Right kidney (tissue), 1 donor: ENCODE results near the gene DRC7.
"Not testable (repeated sequence)": the region's sequence is repeated elsewhere in the genome, so short reads cannot be mapped to it uniquely, and the experiment has no call there.

Source experiments
- DNase-seq: peaks from one replicate; pipeline ENCODE4 v3.0.0-alpha.2; 2016

The DRC7 gene

DNA sequence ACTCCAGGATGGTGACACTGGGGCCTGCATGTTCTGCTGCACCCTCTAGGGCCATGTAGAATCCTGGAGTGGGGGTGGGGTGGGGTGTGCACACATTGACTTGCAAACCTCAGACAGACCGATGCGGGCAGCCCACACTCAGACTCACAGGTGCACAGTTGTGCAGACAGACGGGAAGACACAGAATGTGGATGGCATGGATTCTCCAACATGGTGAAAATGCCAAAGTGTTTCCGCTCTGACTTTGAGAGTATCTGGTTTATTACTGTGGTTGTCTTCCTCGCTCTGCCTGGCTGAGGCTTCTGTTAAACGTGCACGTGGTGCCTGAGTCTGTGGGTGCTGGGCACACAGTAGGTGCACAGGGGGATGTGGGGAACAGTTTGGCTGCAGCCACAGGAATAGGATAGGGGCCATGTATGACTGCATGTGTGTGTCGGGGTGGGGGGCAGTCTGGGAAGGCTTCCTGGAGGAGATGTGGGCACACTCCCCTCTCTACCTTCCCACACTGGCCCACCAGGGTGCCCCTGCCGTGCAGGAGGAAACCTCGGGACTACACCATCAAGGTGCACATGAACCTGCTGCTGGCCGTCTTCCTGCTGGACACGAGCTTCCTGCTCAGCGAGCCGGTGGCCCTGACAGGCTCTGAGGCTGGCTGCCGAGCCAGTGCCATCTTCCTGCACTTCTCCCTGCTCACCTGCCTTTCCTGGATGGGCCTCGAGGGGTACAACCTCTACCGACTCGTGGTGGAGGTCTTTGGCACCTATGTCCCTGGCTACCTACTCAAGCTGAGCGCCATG, 35.5 kb upstream of the DRC7 start:
- DNase-seq, result no peak

DNA sequence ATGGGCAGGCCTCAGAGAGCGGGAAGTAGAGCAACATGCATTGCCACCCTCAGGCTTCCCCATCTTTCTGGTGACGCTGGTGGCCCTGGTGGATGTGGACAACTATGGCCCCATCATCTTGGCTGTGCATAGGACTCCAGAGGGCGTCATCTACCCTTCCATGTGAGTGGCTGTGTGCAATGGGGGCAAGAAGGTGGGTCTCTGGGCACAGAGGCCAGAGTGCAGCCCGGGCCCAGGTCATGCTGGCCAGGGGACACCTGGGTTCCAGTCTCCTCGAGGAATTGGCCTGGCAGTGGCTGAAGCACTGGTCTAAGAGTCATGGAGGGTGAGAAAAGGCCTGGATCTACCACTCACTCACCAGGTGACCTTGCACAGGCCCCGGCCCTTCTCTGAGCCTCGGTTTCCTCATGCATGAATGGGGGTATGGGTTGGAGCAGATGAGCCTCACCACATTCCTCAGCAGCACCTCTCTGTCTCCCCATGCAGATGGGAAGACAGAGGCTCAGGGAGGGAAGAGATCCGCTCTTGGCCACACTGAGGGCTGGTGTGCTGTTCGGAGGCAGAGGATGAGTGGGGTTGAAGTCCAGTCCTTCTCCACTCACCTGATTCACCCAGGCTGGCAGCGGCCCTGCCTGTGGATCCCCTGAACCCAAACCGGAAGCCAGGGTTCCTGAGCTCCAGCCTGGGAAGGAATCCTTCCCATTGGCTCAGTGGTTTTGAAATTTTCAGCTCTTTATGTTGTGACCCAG, 33.7 kb upstream of the DRC7 start:
- DNase-seq, result no peak

DNA sequence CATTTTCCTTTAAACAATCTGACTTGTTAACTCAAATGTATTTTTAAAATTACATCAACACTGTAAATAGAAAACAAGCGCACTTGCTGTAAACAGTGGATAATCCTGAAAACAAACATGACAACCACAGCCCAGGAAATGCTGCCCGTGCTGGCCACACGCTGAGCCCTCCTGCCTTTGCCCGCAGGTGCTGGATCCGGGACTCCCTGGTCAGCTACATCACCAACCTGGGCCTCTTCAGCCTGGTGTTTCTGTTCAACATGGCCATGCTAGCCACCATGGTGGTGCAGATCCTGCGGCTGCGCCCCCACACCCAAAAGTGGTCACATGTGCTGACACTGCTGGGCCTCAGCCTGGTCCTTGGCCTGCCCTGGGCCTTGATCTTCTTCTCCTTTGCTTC, 33.1 kb upstream of the DRC7 start:
- DNase-seq, result no peak

DNA sequence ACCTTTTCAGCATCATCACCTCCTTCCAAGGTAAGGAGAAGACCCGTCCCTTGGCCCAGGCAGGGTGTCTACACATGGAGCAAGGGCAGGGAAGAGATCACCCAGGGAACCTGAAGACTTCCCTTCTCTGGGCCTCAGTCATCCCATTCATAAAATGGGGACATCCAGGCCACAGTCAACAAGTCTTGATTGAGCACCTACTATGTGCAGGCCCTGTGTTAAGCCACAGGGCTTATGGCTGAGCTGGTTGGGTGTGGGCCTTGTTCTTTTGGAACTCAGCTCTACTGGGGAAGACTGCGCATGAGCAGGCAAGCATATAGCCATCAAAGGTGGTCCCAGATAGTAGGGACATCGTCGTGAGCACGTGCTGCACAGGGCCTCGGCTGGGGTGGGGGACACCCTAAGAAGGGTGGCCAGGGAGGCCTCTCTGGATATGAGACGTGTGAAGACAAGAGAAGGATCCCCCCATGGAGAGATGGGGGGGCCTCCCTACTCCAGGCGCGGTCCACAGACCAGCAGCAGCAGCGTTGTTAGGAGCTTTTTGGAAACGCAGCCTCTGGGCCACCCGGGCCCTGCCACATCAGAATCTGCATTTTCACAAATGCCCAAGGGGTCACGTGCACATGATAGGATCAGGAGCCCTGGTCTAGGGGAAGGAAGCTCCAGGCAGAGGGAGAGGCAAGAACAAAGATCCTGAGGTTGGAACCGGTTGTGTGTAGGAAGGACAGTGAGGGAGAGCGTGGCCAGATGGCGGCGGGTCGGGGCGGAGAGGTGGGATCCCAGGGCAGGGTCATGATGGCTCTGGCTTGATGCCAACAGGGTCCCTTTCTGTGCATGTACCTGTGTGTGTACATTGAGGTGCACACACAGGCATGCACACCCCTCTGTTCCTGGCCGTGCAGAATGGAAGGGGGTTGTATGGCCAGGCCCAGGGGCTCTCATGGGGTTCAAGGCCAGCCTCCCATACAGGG, 32.4 kb upstream of the DRC7 start:
- DNase-seq, result no peak

DNA sequence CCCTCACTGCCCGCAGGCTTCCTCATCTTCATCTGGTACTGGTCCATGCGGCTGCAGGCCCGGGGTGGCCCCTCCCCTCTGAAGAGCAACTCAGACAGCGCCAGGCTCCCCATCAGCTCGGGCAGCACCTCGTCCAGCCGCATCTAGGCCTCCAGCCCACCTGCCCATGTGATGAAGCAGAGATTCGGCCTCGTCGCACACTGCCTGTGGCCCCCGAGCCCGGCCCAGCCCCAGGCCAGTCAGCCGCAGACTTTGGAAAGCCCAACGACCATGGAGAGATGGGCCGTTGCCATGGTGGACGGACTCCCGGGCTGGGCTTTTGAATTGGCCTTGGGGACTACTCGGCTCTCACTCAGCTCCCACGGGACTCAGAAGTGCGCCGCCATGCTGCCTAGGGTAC, 31.2 kb upstream of the DRC7 start:
- DNase-seq, result no peak

DNA sequence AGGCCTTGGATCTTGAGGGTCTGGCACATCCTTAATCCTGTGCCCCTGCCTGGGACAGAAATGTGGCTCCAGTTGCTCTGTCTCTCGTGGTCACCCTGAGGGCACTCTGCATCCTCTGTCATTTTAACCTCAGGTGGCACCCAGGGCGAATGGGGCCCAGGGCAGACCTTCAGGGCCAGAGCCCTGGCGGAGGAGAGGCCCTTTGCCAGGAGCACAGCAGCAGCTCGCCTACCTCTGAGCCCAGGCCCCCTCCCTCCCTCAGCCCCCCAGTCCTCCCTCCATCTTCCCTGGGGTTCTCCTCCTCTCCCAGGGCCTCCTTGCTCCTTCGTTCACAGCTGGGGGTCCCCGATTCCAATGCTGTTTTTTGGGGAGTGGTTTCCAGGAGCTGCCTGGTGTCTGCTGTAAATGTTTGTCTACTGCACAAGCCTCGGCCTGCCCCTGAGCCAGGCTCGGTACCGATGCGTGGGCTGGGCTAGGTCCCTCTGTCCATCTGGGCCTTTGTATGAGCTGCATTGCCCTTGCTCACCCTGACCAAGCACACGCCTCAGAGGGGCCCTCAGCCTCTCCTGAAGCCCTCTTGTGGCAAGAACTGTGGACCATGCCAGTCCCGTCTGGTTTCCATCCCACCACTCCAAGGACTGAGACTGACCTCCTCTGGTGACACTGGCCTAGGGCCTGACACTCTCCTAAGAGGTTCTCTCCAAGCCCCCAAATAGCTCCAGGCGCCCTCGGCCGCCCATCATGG, 30.5 kb upstream of the DRC7 start:
- DNase-seq, result no peak

DNA sequence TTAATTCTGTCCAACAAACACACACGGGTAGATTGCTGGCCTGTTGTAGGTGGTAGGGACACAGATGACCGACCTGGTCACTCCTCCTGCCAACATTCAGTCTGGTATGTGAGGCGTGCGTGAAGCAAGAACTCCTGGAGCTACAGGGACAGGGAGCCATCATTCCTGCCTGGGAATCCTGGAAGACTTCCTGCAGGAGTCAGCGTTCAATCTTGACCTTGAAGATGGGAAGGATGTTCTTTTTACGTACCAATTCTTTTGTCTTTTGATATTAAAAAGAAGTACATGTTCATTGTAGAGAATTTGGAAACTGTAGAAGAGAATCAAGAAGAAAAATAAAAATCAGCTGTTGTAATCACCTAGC, 30.0 kb upstream of the DRC7 start:
- no peak for DNase-seq

DNA sequence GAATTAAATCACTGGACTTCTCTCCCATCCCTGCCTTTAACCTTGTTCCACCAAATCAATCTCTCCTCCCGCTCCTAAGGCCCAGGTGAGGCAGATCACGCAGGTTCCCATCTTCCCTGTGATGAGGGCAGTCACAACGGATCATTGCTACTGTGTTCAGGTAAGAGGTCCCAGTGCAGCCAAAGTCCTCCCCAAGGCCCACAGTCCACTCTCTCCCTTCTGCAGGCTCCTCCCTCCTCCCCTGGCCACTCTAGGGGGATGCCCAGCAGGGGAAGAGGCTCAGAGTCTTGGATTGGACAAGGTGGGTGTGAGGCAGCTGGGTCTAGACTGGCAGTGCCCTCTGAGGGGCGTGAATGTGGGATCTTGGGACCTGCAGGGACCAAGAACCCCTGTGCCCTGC, 29.1 kb upstream of the DRC7 start:
- DNase-seq, result no peak

DNA sequence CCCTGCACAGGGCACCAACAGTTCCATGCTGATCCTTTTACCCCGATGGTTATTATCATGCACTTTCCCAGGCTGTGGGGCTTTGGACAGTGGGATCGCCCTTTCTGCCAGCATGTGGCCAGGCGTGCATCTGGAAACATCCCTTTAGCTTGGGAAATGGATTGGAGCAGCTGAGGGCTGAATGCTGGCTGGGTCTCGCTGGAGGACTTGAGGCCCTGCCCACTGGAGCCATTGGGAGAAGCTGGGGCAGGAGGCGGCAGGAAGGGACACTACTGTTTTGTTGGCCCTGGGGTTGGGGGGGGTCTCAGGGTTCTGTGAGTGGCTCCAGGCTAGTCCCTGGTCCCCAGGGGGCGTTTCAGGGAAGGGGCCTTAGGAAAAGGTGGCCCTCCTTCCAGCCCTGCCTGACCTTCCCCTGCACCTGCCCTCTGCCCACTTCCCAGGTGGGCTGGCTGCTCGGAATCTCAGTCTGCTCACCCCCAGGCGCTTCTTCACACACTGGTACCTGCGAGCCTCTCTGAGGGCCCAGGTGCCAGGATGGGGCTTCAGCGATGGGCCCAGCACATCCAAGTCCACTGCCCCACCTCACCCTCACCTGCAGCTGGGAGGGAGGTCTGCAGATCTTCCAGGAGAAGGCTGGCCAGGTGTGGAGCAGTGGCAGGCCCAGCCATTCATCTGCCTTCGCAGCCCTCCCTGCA, 28.1 kb upstream of the DRC7 start:
- no peak for DNase-seq

DNA sequence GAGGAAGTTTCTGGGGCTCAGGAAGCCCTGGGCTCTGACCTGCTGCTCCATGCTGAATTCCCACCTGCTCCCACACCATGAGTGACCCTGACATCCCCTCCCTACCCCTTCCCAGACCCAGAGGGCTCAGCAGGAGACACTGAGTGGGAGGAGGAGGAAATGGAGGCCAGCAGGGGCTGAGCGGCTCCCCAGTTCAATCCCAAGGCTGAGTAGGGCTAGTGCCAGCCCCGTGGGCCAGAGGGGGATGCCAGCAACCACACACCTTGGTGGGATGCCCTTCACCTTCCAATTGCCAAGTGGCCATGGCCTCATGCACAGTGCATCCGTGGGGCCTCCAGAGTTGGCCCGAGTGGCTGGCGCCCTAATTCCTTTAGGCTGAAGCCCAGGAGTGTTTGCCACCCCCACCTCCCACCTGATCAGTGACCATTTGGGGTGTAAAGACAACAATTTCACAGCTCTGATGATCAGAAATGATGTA, 27.5 kb upstream of the DRC7 start:
- no peak for DNase-seq

DNA sequence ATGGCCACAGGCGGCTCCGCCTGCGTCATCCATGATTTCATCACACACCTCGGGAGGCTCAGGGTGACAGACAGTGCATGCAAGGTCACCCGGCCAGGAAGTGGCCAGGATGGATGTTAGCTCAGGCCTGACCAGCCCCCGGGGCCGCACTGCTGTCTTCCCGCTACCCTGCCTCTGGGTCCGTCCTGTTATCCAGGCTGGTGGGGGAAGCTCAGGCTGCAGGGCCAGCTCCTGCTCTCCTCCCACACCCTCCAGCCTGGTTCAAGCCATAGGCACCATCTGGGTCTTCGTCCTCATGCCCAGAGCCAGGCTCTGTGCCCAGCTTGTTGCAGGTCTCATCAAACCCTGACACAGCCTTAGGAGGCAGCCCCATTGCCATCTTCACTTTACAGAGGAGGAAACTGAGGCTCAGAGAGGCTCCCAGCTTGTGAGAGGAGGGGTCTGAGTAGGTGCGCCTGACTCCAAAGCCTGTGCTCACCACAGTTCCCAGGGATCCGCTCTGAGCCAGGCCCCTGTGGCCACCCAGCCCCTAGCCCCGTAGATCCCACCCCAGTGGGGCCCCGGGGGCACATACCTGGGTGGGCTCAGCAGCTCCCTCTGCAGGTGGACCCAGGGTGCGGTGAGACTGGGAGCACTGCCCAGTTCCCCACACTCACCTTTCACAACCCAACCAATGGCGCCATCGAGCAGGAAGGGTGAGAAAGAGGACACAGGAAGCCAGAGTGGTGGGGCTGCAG, 26.9 kb upstream of the DRC7 start:
- DNase-seq, result no peak

DNA sequence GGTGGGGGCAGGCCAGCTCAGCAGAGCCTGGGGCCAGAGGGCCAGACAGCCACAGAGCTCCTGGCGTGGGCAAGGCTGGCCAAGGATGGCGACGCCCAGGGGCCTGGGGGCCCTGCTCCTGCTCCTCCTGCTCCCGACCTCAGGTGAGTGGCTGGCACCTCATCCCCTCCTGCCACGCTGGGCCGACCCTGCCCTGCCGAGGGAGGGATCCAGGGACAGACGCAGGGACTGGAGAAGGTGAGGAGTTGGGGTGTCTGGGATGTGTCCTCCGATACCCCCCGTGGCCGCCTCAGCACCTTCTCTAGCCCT, 26.4 kb upstream of the DRC7 start, which contains the start of gene ADGRG3:
Gene ADGRG3, plus strand, starts transcription at position 44 of the 309 bp plus-strand sequence. Its CDS starts 42 bp downstream, at position 86.
- DNase-seq, result no peak

DNA sequence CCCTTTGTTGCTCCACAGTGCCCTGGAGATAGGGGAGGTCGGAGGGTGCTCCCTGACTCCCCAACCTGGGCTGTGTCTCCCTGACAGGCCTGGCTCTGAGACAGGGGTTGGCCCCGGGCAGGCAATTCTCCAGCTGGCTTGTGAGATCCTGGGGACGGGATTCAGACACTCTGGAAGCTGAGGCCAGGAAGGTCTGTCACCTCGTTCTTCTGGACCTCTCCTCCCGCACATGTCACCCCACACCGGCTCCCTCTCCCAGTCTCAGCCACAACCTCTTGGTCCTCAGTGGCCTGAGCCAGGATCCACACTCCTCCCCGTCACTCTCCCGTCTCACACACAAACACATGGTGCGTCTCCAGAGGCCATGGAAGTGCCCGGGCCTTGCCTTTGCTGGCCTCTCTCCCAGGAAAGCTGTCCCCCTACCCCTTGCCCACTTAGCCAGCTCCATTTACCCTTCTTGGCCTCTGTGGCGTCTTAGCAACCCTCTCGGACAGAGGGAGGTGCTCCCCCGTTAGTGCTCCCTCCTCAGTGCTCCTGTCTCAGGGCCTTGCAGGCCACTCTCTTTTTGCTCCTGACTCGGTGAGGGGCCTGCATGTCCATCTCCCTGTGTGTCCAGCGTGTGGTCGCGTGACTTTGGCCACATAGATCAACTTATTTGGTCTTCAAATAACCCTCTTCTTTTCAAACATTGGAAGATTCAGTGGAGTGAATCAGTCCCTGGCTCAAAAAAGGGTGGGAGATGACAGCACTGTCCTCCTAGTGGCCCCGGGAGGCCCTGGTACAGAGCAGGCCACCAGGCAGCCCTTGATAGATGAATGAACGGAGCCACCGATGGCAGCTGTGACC, 25.8 kb upstream of the DRC7 start:
- no peak for DNase-seq

DNA sequence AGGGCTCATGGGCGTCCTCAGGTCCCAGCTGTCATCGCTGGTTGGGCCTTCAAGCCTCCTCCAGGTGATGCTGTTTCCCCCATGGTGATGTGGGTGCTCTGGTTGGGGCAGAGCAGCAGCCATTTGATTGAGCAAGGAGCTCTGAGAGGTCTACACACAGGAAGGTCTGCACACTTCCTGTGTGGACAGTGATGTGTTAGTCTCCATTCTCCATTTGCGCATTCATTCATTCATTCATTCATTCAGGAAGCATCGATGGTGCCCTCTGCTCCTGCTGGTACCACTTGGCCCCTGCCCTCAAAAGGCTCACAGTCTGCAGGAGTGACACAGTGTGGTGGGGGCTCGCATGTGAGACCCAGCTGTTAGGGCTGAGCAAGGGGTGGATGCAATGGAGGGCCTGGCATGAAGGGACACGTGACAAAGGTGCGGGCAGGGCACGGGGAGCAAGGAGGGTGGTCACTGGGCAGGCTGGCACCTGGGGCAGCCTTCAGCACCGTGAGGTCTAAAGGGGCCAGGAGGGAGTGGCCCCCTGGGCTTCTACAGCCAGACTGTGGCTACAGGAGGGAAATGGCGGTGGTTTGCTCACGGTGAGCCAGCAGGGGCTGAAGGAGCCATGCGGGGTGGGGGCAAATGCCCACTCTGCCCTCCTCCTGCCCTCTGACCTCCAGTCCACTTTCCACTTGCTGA, 25.0 kb upstream of the DRC7 start:
- DNase-seq, result no peak

DNA sequence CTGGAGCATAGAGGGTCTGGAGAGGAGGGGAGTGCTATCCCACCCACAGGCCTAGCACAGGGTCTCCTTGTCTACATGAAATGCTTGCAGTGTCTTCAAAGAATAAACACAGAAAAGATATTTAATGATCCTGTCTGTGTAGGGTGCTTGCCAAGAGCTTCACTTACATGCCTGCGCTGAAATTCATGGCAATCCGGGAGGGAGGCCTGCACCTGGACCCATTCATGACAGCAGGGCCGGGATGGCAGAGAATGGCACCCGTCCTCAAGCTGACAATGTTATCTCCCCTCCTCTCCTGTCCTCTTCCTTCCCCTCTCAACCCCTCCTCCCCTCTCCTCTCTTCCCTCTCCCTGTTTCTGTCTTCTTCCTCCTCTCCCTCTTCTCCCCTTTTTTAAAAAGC, 24.4 kb upstream of the DRC7 start:
- no peak for DNase-seq

DNA sequence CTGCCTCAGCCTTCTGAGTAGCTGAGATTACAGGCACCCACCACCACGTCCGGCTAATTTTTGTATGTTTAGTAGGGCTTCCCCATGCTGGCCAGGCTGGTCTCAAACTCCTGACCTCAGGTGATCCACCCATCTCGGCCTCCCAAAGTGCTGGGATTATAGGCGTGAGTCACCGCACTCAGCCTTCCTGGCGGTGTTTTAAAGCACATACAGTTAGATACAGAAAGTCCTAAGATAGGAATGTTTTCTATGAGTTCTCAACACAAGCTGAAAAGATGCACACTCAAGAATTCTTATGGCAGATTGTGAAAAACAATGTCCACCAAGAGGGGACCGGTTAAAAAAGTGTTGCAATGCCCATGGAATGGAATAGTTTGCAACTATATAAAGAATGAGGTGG, 23.2 kb upstream of the DRC7 start:
- not testable (repeated sequence) for DNase-seq

DNA sequence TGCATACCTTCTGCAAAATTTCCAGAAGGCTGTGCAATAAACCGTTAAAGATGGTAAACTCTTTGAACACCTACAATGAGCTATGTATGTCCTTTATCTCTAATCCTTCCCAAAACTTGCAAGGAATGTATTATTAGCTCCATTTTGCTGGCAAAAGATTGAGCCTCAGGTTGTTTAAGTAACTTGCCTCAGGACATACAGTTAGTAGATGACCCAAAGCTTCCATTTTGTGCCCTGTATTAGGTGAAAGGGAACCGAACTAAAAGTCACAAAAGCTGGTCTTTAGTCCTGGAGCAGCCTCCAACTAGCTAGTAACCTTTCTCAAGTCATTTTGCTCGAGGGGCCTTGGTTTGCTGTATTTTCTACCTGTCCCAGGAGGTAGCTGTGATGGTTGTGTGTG, 22.2 kb upstream of the DRC7 start:
- no peak for DNase-seq

DNA sequence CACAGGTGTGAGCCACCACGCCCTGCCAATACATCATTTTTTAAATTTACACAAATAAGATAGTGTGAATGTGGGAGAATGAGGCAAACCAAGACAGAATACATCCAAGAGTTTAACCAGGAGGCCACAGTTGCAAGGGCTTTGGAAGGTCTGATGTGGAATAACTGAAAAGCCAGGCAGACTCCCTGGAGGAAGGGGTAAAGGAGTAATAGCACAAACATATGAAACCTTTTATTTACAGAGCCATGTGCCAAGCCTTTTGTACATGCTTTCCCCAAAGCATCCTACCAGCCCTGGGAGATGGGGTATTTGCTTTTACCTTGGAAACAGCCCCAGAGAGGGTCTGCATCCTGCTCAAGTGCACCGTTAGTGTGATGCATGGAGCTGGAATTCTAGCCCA, 21.8 kb upstream of the DRC7 start:
- DNase-seq, result no peak
